MM.1S (cell line): ENCODE results near the gene ENO1.

ENCODE experiments used
- DNase-seq: peaks from one replicate; pipeline ENCODE4 v3.0.0-alpha.2; 2015
- H2AFZ ChIP-seq: fragments of 300-600 bp; sonication (generic); 2 replicates; pipeline ENCODE4 v1.6.0; 2016; ENCODE audit warnings: antibody characterized with exemption, low read length
- H3F3A ChIP-seq: fragments of 300-600 bp; sonication (generic); 2 replicates; pipeline ENCODE4 v1.6.1; 2016; ENCODE audit warnings: mild to moderate bottlenecking, antibody characterized with exemption, low read length, moderate library complexity, mixed read lengths; ENCODE audit not compliant: insufficient read depth
- H3K27ac ChIP-seq: fragments of 300-600 bp; sonication (generic); 2 replicates; pipeline ENCODE4 v1.5.1; 2016; ENCODE audit warnings: mild to moderate bottlenecking, low read length
- H3K27me3 ChIP-seq: fragments of 300-600 bp; sonication (generic); replicated peaks from 2 replicates; pipeline ENCODE4 v1.6.0; 2016; ENCODE audit warnings: low read length; ENCODE audit not compliant: insufficient read depth
- H3K36me3 ChIP-seq: fragments of 300-600 bp; sonication (generic); replicated peaks from 2 replicates; pipeline ENCODE4 v1.6.1; 2016; ENCODE audit warnings: mild to moderate bottlenecking, low read length, mixed read lengths; ENCODE audit not compliant: insufficient read depth
- H3K4me1 ChIP-seq: fragments of 300-600 bp; sonication (generic); 2 replicates; pipeline ENCODE4 v1.6.1; 2016; ENCODE audit warnings: low read length, mixed read lengths
- H3K4me2 ChIP-seq: fragments of 300-600 bp; sonication (generic); 2 replicates; pipeline ENCODE4 v1.6.0; 2016; ENCODE audit warnings: low read depth, low read length
- H3K4me3 ChIP-seq: fragments of 300-600 bp; sonication (generic); 2 replicates; pipeline ENCODE4 v1.5.1; 2016; ENCODE audit warnings: low read length, mixed read lengths
- H3K79me2 ChIP-seq: fragments of 300-600 bp; sonication (generic); 2 replicates; pipeline ENCODE4 v1.6.1; 2016; ENCODE audit warnings: mixed run types, low read length, mixed read lengths
- H3K9ac ChIP-seq: fragments of 300-600 bp; sonication (generic); 2 replicates; pipeline ENCODE4 v1.6.1; 2016; ENCODE audit warnings: low read length, mixed read lengths
- H3K9me2 ChIP-seq: fragments of 300-600 bp; sonication (generic); replicated peaks from 2 replicates; pipeline ENCODE4 v1.6.1; 2016; ENCODE audit warnings: mild to moderate bottlenecking, low read length, mixed read lengths; ENCODE audit not compliant: insufficient read depth
- H3K9me3 ChIP-seq: fragments of 300-600 bp; sonication (generic); replicated peaks from 2 replicates; pipeline ENCODE4 v1.6.1; 2016; ENCODE audit warnings: mild to moderate bottlenecking, low read length, mixed read lengths; ENCODE audit not compliant: insufficient read depth
- H4K20me1 ChIP-seq: fragments of 300-600 bp; sonication (generic); 2 replicates; pipeline ENCODE4 v1.6.1; 2016; ENCODE audit warnings: mild to moderate bottlenecking, low read length, moderate library complexity, mixed read lengths; ENCODE audit not compliant: insufficient read depth
- CTCF ChIP-seq: fragments of 300-600 bp; sonication (generic); IDR thresholded peaks from 2 replicates; pipeline ENCODE4 v1.5.1; 2016; ENCODE audit warnings: antibody characterized with exemption, low read length, mixed read lengths
- EZH2 ChIP-seq: fragments of 300-600 bp; sonication (generic); optimal IDR thresholded peaks from 2 replicates; pipeline ENCODE3; 2017; ENCODE audit warnings: low read depth, mild to moderate bottlenecking, antibody characterized with exemption, low read length, mixed read lengths
- EZH2phosphoT487 ChIP-seq: fragments of 300-600 bp; sonication (generic); IDR thresholded peaks from 2 replicates; pipeline ENCODE4 v1.6.1; 2018; ENCODE audit warnings: antibody characterized with exemption, low read length

Gene ENO1

GRCh38 chr1:8874230-8875201 lies 4.0 kb downstream of the ENO1 start:
- H3K9ac ChIP-seq: no peak overlapping the region
- H3K4me3 ChIP-seq: no peak overlapping the region
- no peak overlapping the region for H2AFZ ChIP-seq
- no peak for TF ChIP-seq EZH2phosphoT487
- no peak for TF ChIP-seq CTCF
- no peak for TF ChIP-seq EZH2
- peaks cover 35% of the 10 kb centered on the region for H3K36me3 ChIP-seq
- peaks cover 31% of the 10 kb centered on the region for H3K4me1 ChIP-seq
- no peak overlapping the region for H3K27ac ChIP-seq
- peak overlapping the region; percentile 10; the same call in 1 of the 2 replicates for H3K4me2 ChIP-seq
- no peaks in the 10 kb centered on the region for H3K9me2 ChIP-seq
- no peak for DNase-seq
- peaks cover 90% of the 10 kb centered on the region for H3K79me2 ChIP-seq
- H3K27me3 ChIP-seq: no peaks in the 10 kb centered on the region
- H4K20me1 ChIP-seq: peaks cover 55% of the 10 kb centered on the region
- H3F3A ChIP-seq: peaks cover 23% of the 10 kb centered on the region; the same call in 1 of the 2 replicates
- no peaks in the 10 kb centered on the region for H3K9me3 ChIP-seq

GRCh38 chr1:8873506-8874229 lies 4.8 kb downstream of the ENO1 start:
- H3F3A ChIP-seq: peaks cover 23% of the 10 kb centered on the region; the same call in 1 of the 2 replicates
- H3K4me1 ChIP-seq: peaks cover 30% of the 10 kb centered on the region; the same call in 1 of the 2 replicates
- DNase-seq: peak; percentile 39
- H3K79me2 ChIP-seq: peaks cover 99% of the 10 kb centered on the region
- H2AFZ ChIP-seq: no peak overlapping the region
- peaks cover 38% of the 10 kb centered on the region for H3K36me3 ChIP-seq
- no peaks in the 10 kb centered on the region for H3K9me2 ChIP-seq
- no peaks in the 10 kb centered on the region for H3K27me3 ChIP-seq
- H3K9me3 ChIP-seq: no peaks in the 10 kb centered on the region
- no peak overlapping the region for H3K27ac ChIP-seq
- TF ChIP-seq CTCF: no peak
- no peak for TF ChIP-seq EZH2phosphoT487
- TF ChIP-seq EZH2: no peak
- H3K4me2 ChIP-seq: peak overlapping the region; percentile 10; the same call in 1 of the 2 replicates
- H4K20me1 ChIP-seq: peaks cover 55% of the 10 kb centered on the region
- no peak overlapping the region for H3K4me3 ChIP-seq
- no peak overlapping the region for H3K9ac ChIP-seq

- no peaks in the 10 kb centered on the region for H3K9me3 ChIP-seq
- peaks cover 99% of the 10 kb centered on the region for H3K79me2 ChIP-seq
- no peak overlapping the region; the same call in 1 of the 2 replicates for H3K27ac ChIP-seq
- H2AFZ ChIP-seq: no peak overlapping the region
- H3K4me2 ChIP-seq: no peak overlapping the region
- no peak overlapping the region for H3K9ac ChIP-seq
- no peak for TF ChIP-seq CTCF
- TF ChIP-seq EZH2: no peak
- no peak for TF ChIP-seq EZH2phosphoT487
- H3K9me2 ChIP-seq: no peaks in the 10 kb centered on the region
- peaks cover 30% of the 10 kb centered on the region; the same call in 1 of the 2 replicates for H3K4me1 ChIP-seq
- no peaks in the 10 kb centered on the region for H3K27me3 ChIP-seq
- peaks cover 24% of the 10 kb centered on the region; the same call in 1 of the 2 replicates for H3F3A ChIP-seq
- no peak for DNase-seq
- peaks cover 58% of the 10 kb centered on the region for H4K20me1 ChIP-seq
- H3K4me3 ChIP-seq: no peak overlapping the region
- H3K36me3 ChIP-seq: peaks cover 43% of the 10 kb centered on the region
These were observed 5.5 kb downstream of the ENO1 start for GRCh38 chr1:8873001-8873400.
